ENCODE measurements around the gene MSH4.

The MSH4 gene

DNA sequence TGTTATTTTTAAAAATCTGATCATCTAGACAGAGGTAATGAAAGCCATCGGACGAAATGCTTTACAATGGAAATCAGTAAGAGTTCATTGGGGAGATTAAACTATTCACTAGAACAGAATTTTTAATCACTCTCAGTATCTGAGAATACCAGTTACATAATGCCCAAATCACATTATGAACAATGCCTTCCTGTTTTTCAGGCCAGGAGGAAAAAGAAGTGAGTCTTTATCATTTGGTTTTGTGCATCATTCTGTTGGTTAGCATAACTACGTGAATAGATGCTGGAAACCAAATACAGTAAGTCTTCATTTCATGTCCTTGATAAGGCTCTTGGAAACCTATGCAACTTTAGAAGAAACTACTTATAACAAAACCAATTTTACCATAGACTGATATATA lies 153.5 kb downstream of the MSH4 start:
- TF ChIP-seq, protein P1, sequence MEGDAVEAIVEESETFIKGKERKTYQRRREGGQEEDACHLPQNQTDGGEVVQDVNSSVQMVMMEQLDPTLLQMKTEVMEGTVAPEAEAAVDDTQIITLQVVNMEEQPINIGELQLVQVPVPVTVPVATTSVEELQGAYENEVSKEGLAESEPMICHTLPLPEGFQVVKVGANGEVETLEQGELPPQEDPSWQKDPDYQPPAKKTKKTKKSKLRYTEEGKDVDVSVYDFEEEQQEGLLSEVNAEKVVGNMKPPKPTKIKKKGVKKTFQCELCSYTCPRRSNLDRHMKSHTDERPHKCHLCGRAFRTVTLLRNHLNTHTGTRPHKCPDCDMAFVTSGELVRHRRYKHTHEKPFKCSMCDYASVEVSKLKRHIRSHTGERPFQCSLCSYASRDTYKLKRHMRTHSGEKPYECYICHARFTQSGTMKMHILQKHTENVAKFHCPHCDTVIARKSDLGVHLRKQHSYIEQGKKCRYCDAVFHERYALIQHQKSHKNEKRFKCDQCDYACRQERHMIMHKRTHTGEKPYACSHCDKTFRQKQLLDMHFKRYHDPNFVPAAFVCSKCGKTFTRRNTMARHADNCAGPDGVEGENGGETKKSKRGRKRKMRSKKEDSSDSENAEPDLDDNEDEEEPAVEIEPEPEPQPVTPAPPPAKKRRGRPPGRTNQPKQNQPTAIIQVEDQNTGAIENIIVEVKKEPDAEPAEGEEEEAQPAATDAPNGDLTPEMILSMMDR (IDR thresholded peaks at IDR 0.05; ENCODE audit: low read length, missing control alignments) = no peak
- no peak overlapping the region for H3K4me3 ChIP-seq (replicated peaks; ENCODE audit: low read depth, low read length)
- no peak for DNase-seq (ENCODE audit: low read depth)

DNA sequence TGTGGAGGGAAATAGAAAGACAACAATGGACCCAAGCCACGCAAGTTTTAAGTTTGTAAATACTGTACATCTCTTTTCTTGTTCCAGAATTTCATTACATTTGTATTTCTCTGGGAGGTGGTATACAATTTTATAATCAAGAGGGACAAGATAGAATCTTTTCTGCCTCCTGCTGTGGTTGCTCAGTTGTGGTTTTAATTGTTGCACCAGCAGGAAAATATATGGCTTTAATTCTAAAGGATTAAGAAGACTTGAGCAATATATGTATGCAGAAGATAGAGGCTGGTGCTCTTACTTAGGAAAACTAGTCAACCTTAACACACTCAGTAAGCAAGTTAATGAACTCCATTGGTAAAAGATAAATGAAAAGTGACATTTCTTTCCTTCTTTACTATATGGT lies 155.3 kb downstream of the MSH4 start:
- H3K4me3 ChIP-seq (replicated peaks; ENCODE audit: low read depth, low read length) = no peak overlapping the region
- TF ChIP-seq, protein P1 (IDR thresholded peaks at IDR 0.05; ENCODE audit: low read length, missing control alignments) = no peak
- no peak for DNase-seq (ENCODE audit: low read depth)

DNA sequence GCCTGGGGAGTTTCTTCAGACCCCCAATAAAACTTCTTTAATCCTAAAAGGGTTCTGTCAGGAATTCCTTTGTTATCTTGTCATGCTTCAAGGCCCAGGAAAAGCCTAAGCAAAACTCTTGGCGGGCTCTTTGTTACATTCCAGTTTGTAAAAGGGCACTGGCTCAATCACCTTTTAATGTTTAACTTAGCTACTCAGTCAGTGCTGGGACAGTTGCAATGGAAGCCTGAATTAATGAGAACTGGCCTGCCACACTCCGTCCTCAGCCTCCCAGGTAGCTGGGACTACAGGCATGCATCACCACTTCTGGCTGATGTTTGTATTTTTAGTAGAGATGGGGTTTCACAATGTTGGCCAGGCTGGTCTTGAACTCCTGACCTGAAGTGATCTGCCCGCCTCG lies 156.8 kb downstream of the MSH4 start:
- DNase-seq (ENCODE audit: low read depth) = no peak
- H3K4me3 ChIP-seq (replicated peaks; ENCODE audit: low read depth, low read length) = no peak overlapping the region
- TF ChIP-seq, protein P1 (IDR thresholded peaks at IDR 0.05; ENCODE audit: low read length, missing control alignments) = no peak

DNA sequence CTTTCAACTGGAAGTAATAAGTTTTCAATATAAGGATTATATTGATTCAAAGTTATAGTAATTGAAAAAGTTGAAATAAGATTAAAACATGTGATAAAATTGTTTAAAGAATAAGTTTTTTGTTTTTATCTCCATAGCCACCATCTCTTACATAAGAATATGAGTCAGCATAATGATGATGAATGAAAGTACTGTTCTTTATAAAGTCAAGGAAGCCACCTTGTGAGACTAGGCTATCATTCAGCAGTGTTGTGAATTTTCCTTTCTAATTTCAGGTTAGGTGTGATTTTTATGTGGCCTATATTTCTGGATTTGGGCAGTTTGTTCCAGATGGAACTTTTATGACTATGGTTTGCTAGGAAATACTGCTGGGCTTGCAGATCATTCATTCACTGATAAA lies 157.9 kb downstream of the MSH4 start:
- peak; percentile 46 for DNase-seq (ENCODE audit: low read depth)
- TF ChIP-seq, protein P1 (IDR thresholded peaks at IDR 0.05; ENCODE audit: low read length, missing control alignments) = no peak
- no peak overlapping the region for H3K4me3 ChIP-seq (replicated peaks; ENCODE audit: low read depth, low read length)
